Stimulated activated CD8-positive, alpha-beta memory T cell treated with anti-CD3 and anti-CD28 coated beads, Interleukin-7, amount 100 ng/mL, for 48 hours (primary cell): Measurements from ENCODE around the gene MAPK8IP3.
A peak's percentile ranks its signal among the peaks of the same experiment; 100 is the strongest.

Experiments
- DNase-seq, 2 donors: peaks; one replicate each; pipeline ENCODE4 v3.0.0-alpha.2; 2020; ENCODE audit warnings: low read depth in 1 of 2; ENCODE audit errors: extremely low read depth in 1 of 2

MAPK8IP3 gene

GRCh38 chr16:1676661-1677060 is 29.3 kb upstream of the MAPK8IP3 start:
- DNase-seq: no peak

GRCh38 chr16:1677339-1677738 is 28.7 kb upstream of the MAPK8IP3 start:
- DNase-seq: no peak

- DNase-seq: peak; percentile 91 to 94
Measured at GRCh38 chr16:1677942-1678499, 28.0 kb upstream of the MAPK8IP3 start, which contains the start of gene JPT2. TSS of gene JPT2 (plus strand) at chr16:1678279. CDS start at chr16:1678313, 34 bp downstream.

- peak in 1 of 2 donors; percentile 5 for DNase-seq
Measured at GRCh38 chr16:1678500-1679098, 27.4 kb upstream of the MAPK8IP3 start.

- DNase-seq: no peak
Measured at GRCh38 chr16:1680361-1680760, 25.6 kb upstream of the MAPK8IP3 start.

GRCh38 chr16:1681032-1681431 is 25.0 kb upstream of the MAPK8IP3 start:
- DNase-seq: no peak

- no peak for DNase-seq
Measured at GRCh38 chr16:1687427-1688316, 18.3 kb upstream of the MAPK8IP3 start.

- DNase-seq: no peak
Measured at GRCh38 chr16:1688807-1689560, 17.0 kb upstream of the MAPK8IP3 start.

GRCh38 chr16:1689853-1690252 is 16.1 kb upstream of the MAPK8IP3 start:
- no peak for DNase-seq

- DNase-seq: no peak
Measured at GRCh38 chr16:1690810-1691209, 15.2 kb upstream of the MAPK8IP3 start.

- DNase-seq: no peak
Measured at GRCh38 chr16:1691276-1691675, 14.7 kb upstream of the MAPK8IP3 start.

GRCh38 chr16:1691956-1692355 is 14.0 kb upstream of the MAPK8IP3 start:
- DNase-seq: no peak

- no peak for DNase-seq
Measured at GRCh38 chr16:1696863-1697262, 9.1 kb upstream of the MAPK8IP3 start.

- no peak for DNase-seq
Measured at GRCh38 chr16:1698680-1699079, 7.3 kb upstream of the MAPK8IP3 start.

- DNase-seq: no peak
Measured at GRCh38 chr16:1700246-1700645, 5.7 kb upstream of the MAPK8IP3 start.

- DNase-seq: no peak
Measured at GRCh38 chr16:1701216-1701878, 4.6 kb upstream of the MAPK8IP3 start.

GRCh38 chr16:1705324-1705687 is 689 bp upstream of the MAPK8IP3 start:
- DNase-seq: peak in 1 of 2 donors; percentile 3

- peak in 1 of 2 donors; percentile 12 for DNase-seq
Measured at GRCh38 chr16:1706386-1707192, 594 bp downstream of the MAPK8IP3 start.

GRCh38 chr16:1707193-1707790 is 1.3 kb downstream of the MAPK8IP3 start:
- DNase-seq: no peak
